ENCODE data around the gene HRH3.

GRCh38 chr20:62195736-62196135, 24.3 kb downstream of the HRH3 start:
- TF ChIP-seq CTCF (IDR thresholded peaks at IDR 0.05 in 4 of 5, conservative IDR thresholded peaks at IDR 0.05 in 1 of 5): no peak
- TF ChIP-seq POLR2A (IDR thresholded peaks at IDR 0.05): no peak

Measured in gastrocnemius medialis (tissue), 4 donors.